MCF 10A (cell line): Measurements from ENCODE around the gene ABCB7. TPM values are rescaled to one million over a fixed set of nuclear protein-coding genes. Genes with fewer than 3 reads are reported as not detected.

ENCODE experiments used
- BruUV-seq: library from RNA; stranded (reverse); fragments of 400-500 nt; replicated peaks from 2 replicates; lab custom pipeline; 2021; lab: Mats Ljungman, UMichigan
- CTCF ChIA-PET: fragments of 300-600 bp; sonication (Branson Sonifier 250); formaldehyde crosslinking; extraction: SDS; loops from one replicate; lab custom pipeline; 2021; ENCODE audit warnings: antibody characterized with exemption, inconsistent platforms; lab: Yijun Ruan, JAX
- POLR2A ChIA-PET: fragments of 300-600, 350-650 bp; sonication (Branson Sonifier 250); formaldehyde crosslinking; extraction: SDS; loops from one replicate; lab custom pipeline; 2020; ENCODE audit warnings: antibody characterized with exemption, inconsistent platforms; lab: Yijun Ruan, JAX
- DNase-seq: peaks from one replicate; pipeline ENCODE4 v3.0.0-alpha.2; 2018; ENCODE audit not compliant: unreplicated experiment
- H3K27ac Mint-ChIP-seq: one replicate; pipeline ENCODE4 v1.8.0; 2022; ENCODE audit warnings: mild to moderate bottlenecking, low read depth, mixed read lengths; ENCODE audit not compliant: unreplicated experiment
- H3K27me3 Mint-ChIP-seq: one replicate; pipeline ENCODE4 v1.8.0; 2022; ENCODE audit warnings: mixed read lengths; ENCODE audit not compliant: insufficient read depth, unreplicated experiment
- H3K36me3 Mint-ChIP-seq: one replicate; pipeline ENCODE4 v1.8.0; 2022; ENCODE audit warnings: mild to moderate bottlenecking, moderate library complexity, mixed read lengths; ENCODE audit not compliant: insufficient read depth, unreplicated experiment
- H3K4me1 Mint-ChIP-seq: one replicate; pipeline ENCODE4 v1.8.0; 2022; ENCODE audit warnings: mixed read lengths; ENCODE audit not compliant: insufficient read depth, unreplicated experiment
- H3K4me3 Mint-ChIP-seq: one replicate; pipeline ENCODE4 v1.8.0; 2022; ENCODE audit warnings: mild to moderate bottlenecking, moderate library complexity, mixed read lengths; ENCODE audit not compliant: unreplicated experiment
- H3K9me3 Mint-ChIP-seq: one replicate; pipeline ENCODE4 v1.8.0; 2022; ENCODE audit warnings: mixed read lengths; ENCODE audit not compliant: unreplicated experiment
- intact Hi-C: fragments of 100-400 bp; cut with micrococcal nuclease; formaldehyde crosslinking; loops from 2 replicates; pipeline ENCODE4 v1.14.1; 2022
- total RNA-seq: library from RNA; stranded (reverse); gene quantifications from 2 replicates; pipeline ENCODE4 v1.2.3, GENCODE V29; 2022
- TF ChIP-seq, protein P1 (sequence below): fragments of 200-600 bp; IDR thresholded peaks from one replicate; pipeline ENCODE4 v1.8.0; 2022; ENCODE audit warnings: antibody characterized with exemption, mild to moderate bottlenecking; ENCODE audit not compliant: unreplicated experiment

Gene ABCB7
- total RNA-seq, 1 experiment from 2014 or later: 24.7 TPM

DNA sequence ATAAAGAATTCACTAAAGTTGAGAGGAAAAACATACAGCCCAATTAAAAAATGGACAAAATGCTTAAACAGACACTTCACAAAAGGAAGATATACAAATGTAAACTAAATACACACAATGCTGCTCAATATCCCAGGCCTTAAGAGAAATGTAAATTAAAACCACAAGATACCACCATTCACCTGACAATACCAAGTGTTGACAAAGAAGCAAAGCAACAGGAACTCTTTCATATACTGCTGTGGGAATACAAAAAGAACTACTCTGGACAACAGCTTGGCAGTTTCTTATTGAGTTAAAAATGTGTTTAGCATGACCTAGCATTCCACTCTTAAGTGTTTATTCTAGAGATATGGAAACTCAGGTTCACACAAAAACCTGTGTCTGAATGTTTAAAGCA is 71.3 kb downstream of the ABCB7 start:
- TF ChIP-seq, protein P1, sequence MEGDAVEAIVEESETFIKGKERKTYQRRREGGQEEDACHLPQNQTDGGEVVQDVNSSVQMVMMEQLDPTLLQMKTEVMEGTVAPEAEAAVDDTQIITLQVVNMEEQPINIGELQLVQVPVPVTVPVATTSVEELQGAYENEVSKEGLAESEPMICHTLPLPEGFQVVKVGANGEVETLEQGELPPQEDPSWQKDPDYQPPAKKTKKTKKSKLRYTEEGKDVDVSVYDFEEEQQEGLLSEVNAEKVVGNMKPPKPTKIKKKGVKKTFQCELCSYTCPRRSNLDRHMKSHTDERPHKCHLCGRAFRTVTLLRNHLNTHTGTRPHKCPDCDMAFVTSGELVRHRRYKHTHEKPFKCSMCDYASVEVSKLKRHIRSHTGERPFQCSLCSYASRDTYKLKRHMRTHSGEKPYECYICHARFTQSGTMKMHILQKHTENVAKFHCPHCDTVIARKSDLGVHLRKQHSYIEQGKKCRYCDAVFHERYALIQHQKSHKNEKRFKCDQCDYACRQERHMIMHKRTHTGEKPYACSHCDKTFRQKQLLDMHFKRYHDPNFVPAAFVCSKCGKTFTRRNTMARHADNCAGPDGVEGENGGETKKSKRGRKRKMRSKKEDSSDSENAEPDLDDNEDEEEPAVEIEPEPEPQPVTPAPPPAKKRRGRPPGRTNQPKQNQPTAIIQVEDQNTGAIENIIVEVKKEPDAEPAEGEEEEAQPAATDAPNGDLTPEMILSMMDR: no peak
- H3K4me3 Mint-ChIP-seq: no peak overlapping the region
- no peak overlapping the region for H3K27ac Mint-ChIP-seq
- POLR2A ChIA-PET: no interaction called here
- intact Hi-C loops: no loop called here
- H3K27me3 Mint-ChIP-seq: peaks cover 28% of the 10 kb centered on the region
- no peaks in the 10 kb centered on the region for H3K36me3 Mint-ChIP-seq
- BruUV-seq: no TSS peak
- CTCF ChIA-PET: no interaction called here
- H3K4me1 Mint-ChIP-seq: no peaks in the 10 kb centered on the region
- no peaks in the 10 kb centered on the region for H3K9me3 Mint-ChIP-seq
- no peak for DNase-seq

DNA sequence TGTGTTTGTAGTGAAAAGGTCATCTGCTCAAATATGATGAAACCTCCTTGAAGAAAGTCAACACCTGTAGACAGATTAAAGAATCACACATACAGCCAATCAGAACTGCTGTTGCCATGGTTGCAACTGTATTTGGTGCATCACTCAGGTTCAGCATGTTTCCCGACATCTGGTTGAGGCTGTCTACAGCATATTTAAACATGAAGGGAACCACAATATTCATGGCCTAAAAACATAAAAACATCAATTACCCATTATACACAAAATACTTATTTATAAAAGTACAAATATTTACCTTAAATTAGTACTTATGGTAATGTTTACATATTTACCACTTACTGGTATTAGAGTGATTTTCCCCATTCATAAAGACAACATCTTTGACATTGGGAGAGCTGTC is 79.7 kb downstream of the ABCB7 start:
- ChIA-PET CTCF (no interaction called here), POLR2A (interaction anchor here (0.6 kb wide), 1 partner anchor 561 kb away, joined by 3 read pairs; no protein-coding TSS in a partner anchor)
- DNase-seq: no peak
- Mint-ChIP-seq H3K27ac (no peak overlapping the region), H3K9me3 (no peaks in the 10 kb centered on the region), H3K4me1 (no peaks in the 10 kb centered on the region), H3K4me3 (no peak overlapping the region), H3K27me3 (peaks cover 11% of the 10 kb centered on the region), H3K36me3 (peaks cover 13% of the 10 kb centered on the region)
- intact Hi-C loops: no loop called here
- no TSS peak for BruUV-seq
- TF ChIP-seq, protein P1: no peak

DNA sequence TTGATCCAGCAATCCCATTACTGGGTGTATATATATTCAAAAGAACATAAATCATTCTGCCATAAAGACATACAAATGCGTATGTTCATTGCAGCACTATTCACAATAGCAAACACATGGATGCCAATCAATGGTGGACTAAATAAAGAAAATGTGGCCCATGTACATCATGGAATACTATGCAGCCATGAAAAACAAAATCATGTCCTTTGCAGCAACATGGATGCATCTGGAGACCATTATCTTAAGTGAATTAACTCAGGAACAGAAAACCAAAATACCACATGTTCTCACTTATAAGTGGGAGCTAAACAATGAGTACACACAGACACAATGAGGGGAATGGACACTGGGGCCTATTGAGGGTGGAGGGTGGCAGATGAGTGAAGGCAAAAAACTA is 81.6 kb downstream of the ABCB7 start:
- no peak for DNase-seq
- intact Hi-C loops: no loop called here
- no peaks in the 10 kb centered on the region for H3K9me3 Mint-ChIP-seq
- no peak overlapping the region for H3K4me3 Mint-ChIP-seq
- no peak overlapping the region for H3K27ac Mint-ChIP-seq
- peaks cover 22% of the 10 kb centered on the region for H3K36me3 Mint-ChIP-seq
- ChIA-PET POLR2A (no interaction called here), CTCF (no interaction called here)
- TF ChIP-seq, protein P1: no peak
- no peaks in the 10 kb centered on the region for H3K4me1 Mint-ChIP-seq
- H3K27me3 Mint-ChIP-seq: peaks cover 11% of the 10 kb centered on the region
- BruUV-seq: no TSS peak

DNA sequence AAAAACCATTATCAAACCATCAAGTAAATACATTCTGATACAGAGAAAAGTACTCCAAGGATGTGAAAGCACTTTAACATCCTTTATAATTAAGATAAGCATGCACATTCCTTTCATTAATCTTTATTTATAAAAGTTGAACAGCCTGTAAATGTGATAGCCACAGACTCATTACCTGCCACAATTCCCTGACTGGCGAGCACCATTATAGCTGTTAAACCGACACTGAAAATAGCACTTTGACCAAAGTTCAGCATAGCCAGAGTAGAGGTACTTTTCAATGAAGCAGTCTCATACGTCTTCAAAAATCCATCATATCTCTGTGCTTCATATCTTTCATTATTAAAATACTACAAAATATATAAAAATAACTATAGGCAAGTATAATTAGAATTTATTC is 84.7 kb downstream of the ABCB7 start:
- no peak overlapping the region for H3K27ac Mint-ChIP-seq
- no peak overlapping the region for H3K4me3 Mint-ChIP-seq
- H3K36me3 Mint-ChIP-seq: peaks cover 21% of the 10 kb centered on the region
- ChIA-PET CTCF (no interaction called here), POLR2A (no interaction called here)
- no peaks in the 10 kb centered on the region for H3K27me3 Mint-ChIP-seq
- intact Hi-C loops: no loop called here
- no peaks in the 10 kb centered on the region for H3K4me1 Mint-ChIP-seq
- TF ChIP-seq, protein P1: no peak
- no TSS peak for BruUV-seq
- H3K9me3 Mint-ChIP-seq: no peaks in the 10 kb centered on the region
- DNase-seq: no peak
